GM12878 (cell line): ENCODE results near the gene FAM170A. TPM values are rescaled to one million over a fixed set of nuclear protein-coding genes. Genes with fewer than 3 reads are reported as not detected.

ENCODE experiments used
- ATAC-seq: fragments of 200-7000 bp; cut with Tn5 transposase; 3 replicates; pipeline ENCODE4 v1.9.1; 2020; ENCODE audit warnings: mild to moderate bottlenecking, moderate library complexity
- BruUV-seq: library from RNA; stranded (reverse); fragments of 400-500 nt; replicated peaks from 2 replicates; lab custom pipeline; 2021; lab: Mats Ljungman, UMichigan
- CTCF ChIA-PET: fragments of 300-600 bp; sonication (Branson Sonifier 250); formaldehyde crosslinking; extraction: SDS; loops from one replicate; lab custom pipeline; 2021; ENCODE audit warnings: inconsistent platforms; lab: Yijun Ruan, JAX
- POLR2A ChIA-PET: fragments of 350-600 bp; formaldehyde crosslinking; extraction: SDS; loops from one replicate; lab custom pipeline; 2021; ENCODE audit warnings: inconsistent platforms; lab: Charles Lee
- RAD21 ChIA-PET: fragments of 300-600 bp; sonication (Branson Sonifier 250); formaldehyde crosslinking; loops from one replicate; lab custom pipeline; 2023; ENCODE audit warnings: antibody characterized with exemption; ENCODE audit not compliant: unreplicated experiment; lab: Charles Lee
- SMC1A ChIA-PET: fragments of 300-600 bp; sonication (Branson Sonifier 250); formaldehyde crosslinking; loops from one replicate; lab custom pipeline; 2023; ENCODE audit not compliant: unreplicated experiment, uncharacterized antibody; lab: Charles Lee
- DNase-seq: peaks from one replicate; pipeline ENCODE4 v3.0.0-alpha.2; 2011; ENCODE audit warnings: low read depth, low spot score
- FAIRE-seq: peaks from 3 replicates; lab custom pipeline; 2011; peaks lifted over from hg19 to GRCh38; lab: Jason Lieb, UNC
- H2AFZ ChIP-seq: 2 replicates; pipeline ENCODE4 v1.6.0; 2011; ENCODE audit warnings: low read depth, low read length, control low read depth; ENCODE audit not compliant: control insufficient read depth
- H3K27ac ChIP-seq: 2 replicates; pipeline ENCODE4 v1.5.1; 2011; ENCODE audit warnings: control low read depth; ENCODE audit not compliant: control insufficient read depth, insufficient read depth
- H3K27me3 ChIP-seq, 2 experiments: replicated peaks in 1 of 2; 2 replicates each; pipeline versions ENCODE4 v1.6.0 to v1.6.1; 2011; ENCODE audit warnings: low read length in 1 of 2; ENCODE audit not compliant: control insufficient read depth in 2 of 2, insufficient read depth in 2 of 2
- H3K36me3 ChIP-seq, 2 experiments: 2 replicates each; pipeline ENCODE4 v1.5.1; 2011; ENCODE audit warnings: low read length in 1 of 2; ENCODE audit not compliant: control insufficient read depth in 2 of 2, insufficient read depth in 2 of 2
- H3K4me1 ChIP-seq: 2 replicates; pipeline ENCODE4 v1.6.1; 2011; ENCODE audit warnings: mild to moderate bottlenecking, low read length, moderate library complexity, mixed read lengths; ENCODE audit not compliant: control insufficient read depth, insufficient read depth
- H3K4me2 ChIP-seq: 2 replicates; pipeline ENCODE4 v1.6.0; 2011; ENCODE audit warnings: control low read depth; ENCODE audit not compliant: control insufficient read depth, insufficient read depth
- H3K4me3 ChIP-seq: fragments of 200-600 bp; sonication (generic); 2 replicates; pipeline ENCODE4 v1.5.1; 2016
- H3K79me2 ChIP-seq: 2 replicates; pipeline ENCODE4 v1.6.0; 2011; ENCODE audit warnings: low read length; ENCODE audit not compliant: control insufficient read depth, insufficient read depth
- H3K9ac ChIP-seq: 2 replicates; pipeline ENCODE4 v1.8.0; 2011; ENCODE audit warnings: low read length, control low read depth, mixed read lengths; ENCODE audit not compliant: control insufficient read depth, insufficient read depth
- H3K9me3 ChIP-seq: replicated peaks from 3 replicates; pipeline ENCODE4 v1.5.1; 2011; ENCODE audit warnings: mild to moderate bottlenecking, low read length; ENCODE audit not compliant: control insufficient read depth, insufficient read depth
- H4K20me1 ChIP-seq: 2 replicates; pipeline ENCODE4 v1.6.0; 2011; ENCODE audit not compliant: control insufficient read depth, insufficient read depth
- ATF7 ChIP-seq: fragments of 450-650 bp; IDR thresholded peaks from 2 replicates; pipeline ENCODE4 v1.6.1; 2016; ENCODE audit warnings: low read depth, mild to moderate bottlenecking
- CREB1 ChIP-seq: IDR thresholded peaks from 2 replicates; pipeline ENCODE4 v1.6.1; 2012; ENCODE audit warnings: low read depth, mild to moderate bottlenecking, inconsistent platforms
- IKZF1 ChIP-seq: fragments of 450-650 bp; conservative IDR thresholded peaks from 2 replicates; pipeline ENCODE4 v1.6.1; 2017; ENCODE audit warnings: antibody characterized with exemption, mild to moderate bottlenecking
- KDM1A ChIP-seq: fragments of 200-600 bp; sonication (generic); IDR thresholded peaks from 2 replicates; pipeline ENCODE4 v1.6.1; 2016; ENCODE audit warnings: borderline replicate concordance
- MEF2B ChIP-seq: fragments of 450-650 bp; IDR thresholded peaks from 2 replicates; pipeline ENCODE4 v1.6.1; 2018; ENCODE audit warnings: mild to moderate bottlenecking, moderate library complexity; ENCODE audit not compliant: partially characterized antibody, poor library complexity, severe bottlenecking
- POLR2AphosphoS5 ChIP-seq: IDR thresholded peaks from 2 replicates; pipeline ENCODE4 v1.6.1; 2011; ENCODE audit warnings: mild to moderate bottlenecking, low read length, inconsistent platforms
- RB1 ChIP-seq: fragments of 450-650 bp; formaldehyde crosslinking; IDR thresholded peaks from 2 replicates; pipeline ENCODE4 v1.6.1; 2017; ENCODE audit warnings: mild to moderate bottlenecking, borderline replicate concordance
- TBL1XR1 ChIP-seq: IDR thresholded peaks from 2 replicates; pipeline ENCODE4 v1.6.1; 2012; ENCODE audit warnings: low read depth, low read length, improper control_type of control experiment
- ZNF274 ChIP-seq: IDR thresholded peaks from one replicate; pipeline ENCODE4 v1.8.0; 2011; ENCODE audit not compliant: insufficient read length, insufficient read depth
- WGBS: methylation state at CpG from one replicate; pipeline ENCODE4 v1.1.6; 2016; ENCODE audit warnings: low lambda C conversion rate; ENCODE audit not compliant: insufficient replicate concordance, insufficient coverage; ENCODE audit errors: missing lambda C conversion rate; 5-methylcytosine and 5-hydroxymethylcytosine counted together
- in situ Hi-C: fragments of 300-500 bp; cut with MboI; formaldehyde crosslinking; loops from 9 replicates; pipeline ENCODE4 v1.14.3; 2018; ENCODE audit warnings: mixed read lengths
- intact Hi-C: fragments of 100-400 bp; cut with micrococcal nuclease; formaldehyde crosslinking; loops from one replicate; pipeline ENCODE4 v1.14.2; 2022; ENCODE audit not compliant: unreplicated experiment
- polyA plus RNA-seq, 11 experiments: library from polyadenylated mRNA; depleted of rRNA in 4 of 11; unstranded in 6 of 11; stranded (reverse) in 5 of 11; fragments of >200 nt; fragmentation: Nextera tagmentation in 4 of 11; fragmentation: Illumina TruSeq in 1 of 11; extraction: Ambion mirVana in 4 of 11; extraction: Trizol in 1 of 11; gene quantifications; 1 replicate in 1 of 11; 2 replicates in 10 of 11; pipeline versions ENCODE4 v1.2.1 to v1.2.3, GENCODE V29; 2011 to 2016; ENCODE audit warnings: inconsistent platforms in 2 of 11, missing spikeins in 2 of 11, low read depth in 1 of 11
- total RNA-seq, 4 experiments: library from RNA; depleted of rRNA in 3 of 4; stranded (reverse); fragments of >200 nt in 3 of 4; fragmentation: Illumina TruSeq in 1 of 4; extraction: Trizol in 1 of 4; gene quantifications; 2 replicates each; pipeline versions ENCODE4 v1.2.1 to v1.2.3, GENCODE V29; 2013 to 2021
- TF ChIP-seq, protein P1 (sequence below): fragments of 450-650 bp; formaldehyde crosslinking; IDR thresholded peaks from 2 replicates; pipeline ENCODE4 v1.4.0; 2020; ENCODE audit warnings: mild to moderate bottlenecking, moderate library complexity
- TF ChIP-seq, protein P2 (sequence below): IDR thresholded peaks from 2 replicates; pipeline ENCODE4 v1.6.1; 2012; ENCODE audit warnings: low read depth, low read length, improper control_type of control experiment
- TF ChIP-seq, protein P3 (sequence below), 3 experiments: IDR thresholded peaks in 2 of 3; conservative IDR thresholded peaks in 1 of 3; 2 replicates each; pipeline ENCODE4 v1.5.1; 2011; ENCODE audit warnings: low read depth in 3 of 3, low read length in 3 of 3, mild to moderate bottlenecking in 3 of 3, control low read depth in 2 of 3, moderate library complexity in 2 of 3, inconsistent platforms in 1 of 3, mixed read lengths in 1 of 3; ENCODE audit not compliant: control insufficient read depth in 2 of 3, insufficient read depth in 1 of 3; ENCODE audit errors: extremely low read depth in 1 of 3
- TF ChIP-seq, protein P4 (sequence below): fragments of 450-650 bp; IDR thresholded peaks from 2 replicates; pipeline ENCODE4 v1.6.1; 2016; ENCODE audit warnings: mild to moderate bottlenecking, moderate library complexity, borderline replicate concordance

Gene FAM170A
- total and polyA plus RNA-seq, 10 of the 15 experiments (the other 5 are each of a cell fraction or from before 2014, with no cell fraction given) = not detected

DNA sequence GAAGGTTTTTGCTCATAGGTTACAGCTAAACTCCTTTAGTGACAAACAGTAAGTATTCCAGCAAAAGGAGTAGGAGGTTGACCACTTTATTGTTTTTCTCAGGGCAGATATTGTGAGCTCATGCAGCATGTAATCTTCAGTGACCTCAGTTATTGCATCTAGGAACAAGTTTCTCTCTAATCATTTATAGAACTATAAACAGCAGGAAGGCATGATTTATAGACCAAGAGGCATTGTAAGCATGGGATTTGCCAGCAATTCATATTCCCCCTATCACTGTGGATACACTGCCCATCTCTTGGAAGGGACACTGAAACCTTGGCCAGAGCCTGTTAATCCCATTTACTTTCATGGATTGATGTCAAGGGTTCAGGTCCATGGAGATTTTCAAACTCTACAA is 15.4 kb upstream of the FAM170A start (continued):
- TF ChIP-seq, protein P1, sequence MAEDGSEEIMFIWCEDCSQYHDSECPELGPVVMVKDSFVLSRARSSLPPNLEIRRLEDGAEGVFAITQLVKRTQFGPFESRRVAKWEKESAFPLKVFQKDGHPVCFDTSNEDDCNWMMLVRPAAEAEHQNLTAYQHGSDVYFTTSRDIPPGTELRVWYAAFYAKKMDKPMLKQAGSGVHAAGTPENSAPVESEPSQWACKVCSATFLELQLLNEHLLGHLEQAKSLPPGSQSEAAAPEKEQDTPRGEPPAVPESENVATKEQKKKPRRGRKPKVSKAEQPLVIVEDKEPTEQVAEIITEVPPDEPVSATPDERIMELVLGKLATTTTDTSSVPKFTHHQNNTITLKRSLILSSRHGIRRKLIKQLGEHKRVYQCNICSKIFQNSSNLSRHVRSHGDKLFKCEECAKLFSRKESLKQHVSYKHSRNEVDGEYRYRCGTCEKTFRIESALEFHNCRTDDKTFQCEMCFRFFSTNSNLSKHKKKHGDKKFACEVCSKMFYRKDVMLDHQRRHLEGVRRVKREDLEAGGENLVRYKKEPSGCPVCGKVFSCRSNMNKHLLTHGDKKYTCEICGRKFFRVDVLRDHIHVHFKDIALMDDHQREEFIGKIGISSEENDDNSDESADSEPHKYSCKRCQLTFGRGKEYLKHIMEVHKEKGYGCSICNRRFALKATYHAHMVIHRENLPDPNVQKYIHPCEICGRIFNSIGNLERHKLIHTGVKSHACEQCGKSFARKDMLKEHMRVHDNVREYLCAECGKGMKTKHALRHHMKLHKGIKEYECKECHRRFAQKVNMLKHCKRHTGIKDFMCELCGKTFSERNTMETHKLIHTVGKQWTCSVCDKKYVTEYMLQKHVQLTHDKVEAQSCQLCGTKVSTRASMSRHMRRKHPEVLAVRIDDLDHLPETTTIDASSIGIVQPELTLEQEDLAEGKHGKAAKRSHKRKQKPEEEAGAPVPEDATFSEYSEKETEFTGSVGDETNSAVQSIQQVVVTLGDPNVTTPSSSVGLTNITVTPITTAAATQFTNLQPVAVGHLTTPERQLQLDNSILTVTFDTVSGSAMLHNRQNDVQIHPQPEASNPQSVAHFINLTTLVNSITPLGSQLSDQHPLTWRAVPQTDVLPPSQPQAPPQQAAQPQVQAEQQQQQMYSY = no peak
- TF ChIP-seq POLR2AphosphoS5 = no peak
- TF ChIP-seq IKZF1 = no peak

DNA sequence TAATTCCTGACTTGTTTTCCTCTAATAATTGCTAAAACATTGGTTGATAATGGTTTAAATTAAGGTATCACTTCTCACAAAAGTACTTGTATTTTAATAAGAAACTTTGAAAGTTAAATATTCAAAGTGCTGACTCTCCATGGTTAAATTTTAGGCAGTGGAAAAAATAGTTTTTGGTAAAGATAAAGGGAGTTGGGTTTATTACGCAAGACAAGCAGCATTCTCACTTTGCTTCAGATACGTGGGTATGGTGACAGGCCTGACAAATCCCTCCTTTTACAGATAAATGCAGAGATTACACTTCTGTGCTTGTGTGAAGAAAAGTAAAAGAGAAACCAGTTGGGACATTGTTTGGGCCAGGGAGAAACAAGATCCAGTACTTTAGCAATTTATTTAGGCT is 14.5 kb upstream of the FAM170A start:
- ATAC-seq (no peak), FAIRE-seq (no peak), DNase-seq (no peak)
- in situ Hi-C loops (no loop called here), intact Hi-C loops (no loop called here)
- H3K27ac ChIP-seq = no peak overlapping the region
- no peak overlapping the region for H2AFZ ChIP-seq
- H3K9ac ChIP-seq = no peak overlapping the region
- no peak overlapping the region for H3K4me2 ChIP-seq
- SMC1A ChIA-PET = no interaction called here
- H3K9me3 ChIP-seq = no peaks in the 10 kb centered on the region
- no peaks in the 10 kb centered on the region for H3K4me1 ChIP-seq
- no peaks in the 10 kb centered on the region for H3K79me2 ChIP-seq
- WGBS = 47% methylated on average over 2 of the region's 2 CpGs
- H4K20me1 ChIP-seq = no peaks in the 10 kb centered on the region
- H3K36me3 ChIP-seq = no peaks in the 10 kb centered on the region
- H3K4me3 ChIP-seq = no peak overlapping the region
- RAD21 ChIA-PET = no interaction called here
- POLR2A ChIA-PET = no interaction called here
- H3K27me3 ChIP-seq = no peaks in the 10 kb centered on the region; a peak in 1 of 4 replicates
- BruUV-seq = no TSS peak
- CTCF ChIA-PET = no interaction called here
- TF ChIP-seq CREB1 = no peak
- TF ChIP-seq KDM1A = no peak
- TF ChIP-seq TBL1XR1 = no peak
- TF ChIP-seq, protein P2, sequence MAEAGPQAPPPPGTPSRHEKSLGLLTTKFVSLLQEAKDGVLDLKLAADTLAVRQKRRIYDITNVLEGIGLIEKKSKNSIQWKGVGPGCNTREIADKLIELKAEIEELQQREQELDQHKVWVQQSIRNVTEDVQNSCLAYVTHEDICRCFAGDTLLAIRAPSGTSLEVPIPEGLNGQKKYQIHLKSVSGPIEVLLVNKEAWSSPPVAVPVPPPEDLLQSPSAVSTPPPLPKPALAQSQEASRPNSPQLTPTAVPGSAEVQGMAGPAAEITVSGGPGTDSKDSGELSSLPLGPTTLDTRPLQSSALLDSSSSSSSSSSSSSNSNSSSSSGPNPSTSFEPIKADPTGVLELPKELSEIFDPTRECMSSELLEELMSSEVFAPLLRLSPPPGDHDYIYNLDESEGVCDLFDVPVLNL = no peak
- no peak for TF ChIP-seq ZNF274
- TF ChIP-seq, protein P3, sequence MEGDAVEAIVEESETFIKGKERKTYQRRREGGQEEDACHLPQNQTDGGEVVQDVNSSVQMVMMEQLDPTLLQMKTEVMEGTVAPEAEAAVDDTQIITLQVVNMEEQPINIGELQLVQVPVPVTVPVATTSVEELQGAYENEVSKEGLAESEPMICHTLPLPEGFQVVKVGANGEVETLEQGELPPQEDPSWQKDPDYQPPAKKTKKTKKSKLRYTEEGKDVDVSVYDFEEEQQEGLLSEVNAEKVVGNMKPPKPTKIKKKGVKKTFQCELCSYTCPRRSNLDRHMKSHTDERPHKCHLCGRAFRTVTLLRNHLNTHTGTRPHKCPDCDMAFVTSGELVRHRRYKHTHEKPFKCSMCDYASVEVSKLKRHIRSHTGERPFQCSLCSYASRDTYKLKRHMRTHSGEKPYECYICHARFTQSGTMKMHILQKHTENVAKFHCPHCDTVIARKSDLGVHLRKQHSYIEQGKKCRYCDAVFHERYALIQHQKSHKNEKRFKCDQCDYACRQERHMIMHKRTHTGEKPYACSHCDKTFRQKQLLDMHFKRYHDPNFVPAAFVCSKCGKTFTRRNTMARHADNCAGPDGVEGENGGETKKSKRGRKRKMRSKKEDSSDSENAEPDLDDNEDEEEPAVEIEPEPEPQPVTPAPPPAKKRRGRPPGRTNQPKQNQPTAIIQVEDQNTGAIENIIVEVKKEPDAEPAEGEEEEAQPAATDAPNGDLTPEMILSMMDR (IDR thresholded peaks at IDR 0.05 in 2 of 3, conservative IDR thresholded peaks at IDR 0.05 in 1 of 3; ENCODE audit: control insufficient read depth in 2 of 3, extremely low read depth in 1 of 3, insufficient read depth in 1 of 3, low read depth in 3 of 3, low read length in 3 of 3) = no peak
- no peak for TF ChIP-seq RB1
- no peak for TF ChIP-seq ATF7
- TF ChIP-seq, protein P4, sequence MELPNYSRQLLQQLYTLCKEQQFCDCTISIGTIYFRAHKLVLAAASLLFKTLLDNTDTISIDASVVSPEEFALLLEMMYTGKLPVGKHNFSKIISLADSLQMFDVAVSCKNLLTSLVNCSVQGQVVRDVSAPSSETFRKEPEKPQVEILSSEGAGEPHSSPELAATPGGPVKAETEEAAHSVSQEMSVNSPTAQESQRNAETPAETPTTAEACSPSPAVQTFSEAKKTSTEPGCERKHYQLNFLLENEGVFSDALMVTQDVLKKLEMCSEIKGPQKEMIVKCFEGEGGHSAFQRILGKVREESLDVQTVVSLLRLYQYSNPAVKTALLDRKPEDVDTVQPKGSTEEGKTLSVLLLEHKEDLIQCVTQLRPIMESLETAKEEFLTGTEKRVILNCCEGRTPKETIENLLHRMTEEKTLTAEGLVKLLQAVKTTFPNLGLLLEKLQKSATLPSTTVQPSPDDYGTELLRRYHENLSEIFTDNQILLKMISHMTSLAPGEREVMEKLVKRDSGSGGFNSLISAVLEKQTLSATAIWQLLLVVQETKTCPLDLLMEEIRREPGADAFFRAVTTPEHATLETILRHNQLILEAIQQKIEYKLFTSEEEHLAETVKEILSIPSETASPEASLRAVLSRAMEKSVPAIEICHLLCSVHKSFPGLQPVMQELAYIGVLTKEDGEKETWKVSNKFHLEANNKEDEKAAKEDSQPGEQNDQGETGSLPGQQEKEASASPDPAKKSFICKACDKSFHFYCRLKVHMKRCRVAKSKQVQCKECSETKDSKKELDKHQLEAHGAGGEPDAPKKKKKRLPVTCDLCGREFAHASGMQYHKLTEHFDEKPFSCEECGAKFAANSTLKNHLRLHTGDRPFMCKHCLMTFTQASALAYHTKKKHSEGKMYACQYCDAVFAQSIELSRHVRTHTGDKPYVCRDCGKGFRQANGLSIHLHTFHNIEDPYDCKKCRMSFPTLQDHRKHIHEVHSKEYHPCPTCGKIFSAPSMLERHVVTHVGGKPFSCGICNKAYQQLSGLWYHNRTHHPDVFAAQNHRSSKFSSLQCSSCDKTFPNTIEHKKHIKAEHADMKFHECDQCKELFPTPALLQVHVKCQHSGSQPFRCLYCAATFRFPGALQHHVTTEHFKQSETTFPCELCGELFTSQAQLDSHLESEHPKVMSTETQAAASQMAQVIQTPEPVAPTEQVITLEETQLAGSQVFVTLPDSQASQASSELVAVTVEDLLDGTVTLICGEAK = no peak
- no peak for TF ChIP-seq MEF2B
